A549 (cell line): ENCODE measurements around the gene AMPH. TPM values are rescaled to one million over a fixed set of nuclear protein-coding genes. Genes with fewer than 3 reads are reported as not detected.

ENCODE experiments used
- ATAC-seq, 2 experiments: fragments of 200-7000 bp in 1 of 2; fragments of >200 bp in 1 of 2; cut with Nextera tagmentation in 1 of 2; cut with Tn5 transposase in 1 of 2; 3 replicates each; pipeline versions ENCODE4 v1.8.0 to v1.9.1; 2018 to 2020; ENCODE audit warnings: mild to moderate bottlenecking in 1 of 2, moderate library complexity in 1 of 2
- CTCF ChIA-PET: fragments of 300-600 bp; sonication (Branson Sonifier 250); formaldehyde crosslinking; extraction: SDS; loops from one replicate; lab custom pipeline; 2021; ENCODE audit warnings: antibody characterized with exemption, inconsistent platforms; lab: Yijun Ruan, JAX
- POLR2A ChIA-PET: fragments of 350-600 bp; formaldehyde crosslinking; extraction: SDS; loops from one replicate; lab custom pipeline; 2021; ENCODE audit warnings: antibody characterized with exemption, inconsistent platforms; lab: Yijun Ruan, JAX
- DNase-seq, 2 experiments: peaks; one replicate each; pipeline versions ENCODE4 v3.0.0 to v3.0.0-alpha.2; 2011 to 2016; ENCODE audit warnings: low read depth in 1 of 2, low spot score in 1 of 2
- FAIRE-seq: peaks from 2 replicates; lab custom pipeline; 2011; peaks lifted over from hg19 to GRCh38; lab: Jason Lieb, UNC
- H3K27ac ChIP-seq, 2 experiments: fragments of >200 bp; sonication (Bioruptor Twin); formaldehyde crosslinking; 3 replicates each; pipeline ENCODE4 v1.5.1; 2016 to 2017
- H3K4me1 ChIP-seq: fragments of >200 bp; sonication (Bioruptor Twin); formaldehyde crosslinking; 3 replicates; pipeline ENCODE4 v1.6.1; 2016
- H3K4me2 ChIP-seq: fragments of >200 bp; sonication (Bioruptor Twin); formaldehyde crosslinking; 3 replicates; pipeline ENCODE4 v1.6.1; 2016
- H3K4me3 ChIP-seq: fragments of >200 bp; sonication (Bioruptor Twin); formaldehyde crosslinking; 3 replicates; pipeline ENCODE4 v1.5.1; 2016
- H3K9me3 ChIP-seq: fragments of >200 bp; sonication (Bioruptor Twin); formaldehyde crosslinking; 3 replicates; pipeline ENCODE4 v1.6.1; 2016
- CBX2 ChIP-seq: fragments of 200-600 bp; sonication (generic); IDR thresholded peaks from 2 replicates; pipeline ENCODE4 v1.6.1; 2016; ENCODE audit warnings: low read depth, mild to moderate bottlenecking, borderline replicate concordance
- CEBPB ChIP-seq, 2 experiments: fragments of >200 bp in 1 of 2; sonication (Bioruptor Twin) in 1 of 2; formaldehyde crosslinking in 1 of 2; IDR thresholded peaks; 2 replicates each; pipeline ENCODE4 v1.6.1; 2012 to 2016
- EHF ChIP-seq: fragments of 250-450 bp; sonication (Bioruptor Pico); IDR thresholded peaks from 2 replicates; pipeline ENCODE4 v1.5.0; 2020; ENCODE audit warnings: mild to moderate bottlenecking
- FOSB ChIP-seq: fragments of 250-450 bp; sonication (Bioruptor Pico); IDR thresholded peaks from 2 replicates; pipeline ENCODE4 v1.5.0; 2020; ENCODE audit warnings: mild to moderate bottlenecking, moderate library complexity
- GATA3 ChIP-seq: IDR thresholded peaks from 2 replicates; pipeline ENCODE4 v1.6.1; 2012; ENCODE audit warnings: borderline replicate concordance
- HEYL ChIP-seq: fragments of 250-450 bp; sonication (Bioruptor Pico); IDR thresholded peaks from 2 replicates; pipeline ENCODE4 v1.8.0; 2021; ENCODE audit warnings: mild to moderate bottlenecking, moderate library complexity
- HOXB13 ChIP-seq: fragments of 250-450 bp; sonication (Bioruptor Pico); IDR thresholded peaks from 2 replicates; pipeline ENCODE4 v1.5.0; 2020; ENCODE audit warnings: low read depth, mild to moderate bottlenecking, moderate library complexity
- MAFK ChIP-seq: fragments of 450-650 bp; IDR thresholded peaks from 2 replicates; pipeline ENCODE4 v1.6.1; 2014; ENCODE audit not compliant: partially characterized antibody
- NPAS2 ChIP-seq: fragments of 250-450 bp; sonication (Bioruptor Pico); IDR thresholded peaks from 2 replicates; pipeline ENCODE4 v1.8.0; 2022; ENCODE audit warnings: mild to moderate bottlenecking, moderate library complexity, borderline replicate concordance
- NR3C1 ChIP-seq: fragments of >200 bp; sonication (Bioruptor Twin); formaldehyde crosslinking; IDR thresholded peaks from 3 replicates; pipeline ENCODE4 v1.6.1; 2017
- PHF8 ChIP-seq: fragments of 200-600 bp; sonication (generic); IDR thresholded peaks from 2 replicates; pipeline ENCODE4 v1.6.1; 2016; ENCODE audit warnings: low read depth, mild to moderate bottlenecking, antibody characterized with exemption, moderate library complexity, borderline replicate concordance
- RAD21 ChIP-seq, 2 experiments: fragments of >200 bp in 1 of 2; sonication (Bioruptor Twin) in 1 of 2; formaldehyde crosslinking in 1 of 2; IDR thresholded peaks in 1 of 2; conservative IDR thresholded peaks in 1 of 2; 2 replicates in 1 of 2; 3 replicates in 1 of 2; pipeline ENCODE4 v1.6.1; 2012 to 2018; ENCODE audit warnings: inconsistent platforms in 1 of 2
- RNF2 ChIP-seq: fragments of 200-600 bp; sonication (generic); IDR thresholded peaks from 2 replicates; pipeline ENCODE4 v1.6.1; 2016; ENCODE audit warnings: low read depth, mild to moderate bottlenecking, antibody characterized with exemption, moderate library complexity, borderline replicate concordance
- SMC3 ChIP-seq: fragments of >200 bp; sonication (Bioruptor Twin); formaldehyde crosslinking; IDR thresholded peaks from 3 replicates; pipeline ENCODE4 v1.6.1; 2018; ENCODE audit warnings: inconsistent platforms
- TFCP2L1 ChIP-seq: fragments of 250-450 bp; sonication (Bioruptor Pico); IDR thresholded peaks from 2 replicates; pipeline ENCODE4 v1.5.0; 2021; ENCODE audit warnings: mild to moderate bottlenecking
- ZNF302 ChIP-seq: fragments of 250-450 bp; sonication (Bioruptor Pico); IDR thresholded peaks from 2 replicates; pipeline ENCODE4 v1.9.0; 2021; ENCODE audit warnings: inconsistent platforms, mild to moderate bottlenecking, moderate library complexity
- ZSCAN20 ChIP-seq: fragments of 250-450 bp; sonication (Bioruptor Pico); IDR thresholded peaks from 2 replicates; pipeline ENCODE4 v1.8.0; 2022; ENCODE audit warnings: mild to moderate bottlenecking, moderate library complexity
- WGBS: methylation state at CpG from one replicate; pipeline ENCODE4 v1.1.6; 2017; ENCODE audit errors: missing lambda C conversion rate; 5-methylcytosine and 5-hydroxymethylcytosine counted together
- polyA plus RNA-seq, 4 experiments: library from polyadenylated mRNA; depleted of rRNA in 3 of 4; stranded (reverse); fragments of >200 nt; fragmentation: RNase III in 1 of 4; extraction: RNeasy Plus Mini Kit Qiagen cat#74134 plus additional on column Dnase treatment in 1 of 4; gene quantifications; 2 replicates in 3 of 4; 3 replicates in 1 of 4; pipeline ENCODE4 v1.2.3, GENCODE V29; 2011 to 2017
- TF ChIP-seq, protein P1 (sequence below): fragments of >200 bp; sonication (Bioruptor Twin); formaldehyde crosslinking; IDR thresholded peaks from 3 replicates; pipeline ENCODE4 v1.5.1; 2016
- TF ChIP-seq, protein P2 (sequence below): fragments of >200 bp; sonication (Bioruptor Twin); formaldehyde crosslinking; IDR thresholded peaks from 3 replicates; pipeline ENCODE4 v1.6.1; 2016
- TF ChIP-seq, protein P3 (sequence below): IDR thresholded peaks from 2 replicates; pipeline ENCODE4 v1.6.1; 2012
- TF ChIP-seq, protein P4 (sequence below): fragments of 250-450 bp; sonication (Bioruptor Pico); IDR thresholded peaks from 2 replicates; pipeline ENCODE4 v1.5.0; 2020; ENCODE audit warnings: low read depth, mild to moderate bottlenecking, moderate library complexity

The AMPH gene
- polyA plus RNA-seq, 2 of the 4 experiments (the other 2 are of a cell fraction): 0.26 TPM; not detected in 1

DNA sequence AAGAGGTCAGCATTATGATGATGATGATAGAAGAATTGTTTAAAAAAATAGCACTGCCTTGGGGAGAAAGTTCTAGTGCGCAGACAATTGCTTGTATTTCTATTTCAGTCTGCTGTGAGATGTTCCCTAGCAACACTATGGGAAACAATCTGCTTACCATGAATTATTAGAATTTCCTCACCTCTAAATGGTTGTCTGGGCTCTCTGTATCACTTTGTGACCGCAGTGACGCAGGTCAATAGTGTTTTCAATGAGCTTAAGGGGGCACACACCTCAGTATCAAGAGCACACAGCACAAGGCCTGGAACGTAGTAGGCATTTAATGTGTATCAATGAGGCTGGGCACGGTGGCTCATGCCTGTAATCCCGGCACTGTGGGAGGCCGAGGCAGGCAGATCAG lies 258.9 kb downstream of the AMPH start:
- H3K4me2 ChIP-seq: no peak overlapping the region
- CTCF ChIA-PET: no interaction called here
- no peak for FAIRE-seq
- no peak overlapping the region for H3K27ac ChIP-seq
- H3K4me1 ChIP-seq: no peaks in the 10 kb centered on the region
- POLR2A ChIA-PET: no interaction called here
- no peak for TF ChIP-seq NPAS2
- TF ChIP-seq CEBPB (IDR thresholded peaks at IDR 0.05): no peak
- DNase-seq: no peak
- ATAC-seq: no peak
- no peak overlapping the region for H3K4me3 ChIP-seq
- WGBS: 77% methylated on average over 7 of the region's 7 CpGs
- H3K9me3 ChIP-seq: no peaks in the 10 kb centered on the region

DNA sequence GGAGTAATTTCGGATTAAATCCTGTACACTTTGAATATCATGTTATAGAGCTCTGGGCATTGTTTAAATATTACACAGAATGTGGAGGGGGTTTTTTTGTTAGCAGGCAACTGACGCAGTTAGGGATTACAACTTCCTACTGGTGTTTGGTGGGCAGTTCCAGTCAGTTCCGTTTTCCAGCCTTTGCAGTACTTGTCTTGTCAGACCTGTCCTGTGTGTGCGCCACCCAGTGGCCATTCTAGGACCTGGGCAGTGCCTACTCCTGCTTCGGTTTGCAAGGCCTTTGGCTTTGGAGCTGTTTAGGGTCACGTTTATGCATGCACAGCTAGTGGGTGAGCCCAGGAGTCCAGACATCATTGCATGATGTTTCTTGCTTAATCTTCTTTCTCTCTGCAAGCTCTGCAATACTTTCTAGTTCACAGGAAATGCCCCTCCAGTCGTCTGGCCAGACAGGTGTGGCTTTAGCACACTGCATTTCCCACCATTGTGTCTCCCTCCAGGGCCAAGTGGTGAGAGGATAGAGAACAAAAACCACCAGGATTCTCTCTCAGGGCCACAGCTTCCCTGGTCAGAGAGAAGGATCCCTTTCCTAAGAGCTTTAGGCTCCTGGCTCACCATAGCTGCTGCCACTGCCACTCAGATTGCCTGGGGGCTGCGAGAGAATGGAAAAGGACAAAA lies 261.2 kb downstream of the AMPH start:
- DNase-seq (peak; percentile 81 to 90), ATAC-seq (peak; percentile 96 to 98), FAIRE-seq (no peak)
- Histone ChIP-seq H3K4me1 (no peaks in the 10 kb centered on the region), H3K9me3 (no peaks in the 10 kb centered on the region), H3K27ac (no peak overlapping the region), H3K4me3 (no peak overlapping the region)
- POLR2A ChIA-PET: no interaction called here
- TF ChIP-seq GATA3 (no peak), RAD21 (conservative IDR thresholded peaks at IDR 0.05 in 1 of 2, IDR thresholded peaks at IDR 0.05 in 1 of 2) (peak; percentile 8 to 27; a peak in 2 of 5 replicates), PHF8 (no peak), SMC3 (peak; percentile 45; the same call in 1 of the 3 replicates), CBX2 (no peak)
- TF ChIP-seq, protein P1, sequence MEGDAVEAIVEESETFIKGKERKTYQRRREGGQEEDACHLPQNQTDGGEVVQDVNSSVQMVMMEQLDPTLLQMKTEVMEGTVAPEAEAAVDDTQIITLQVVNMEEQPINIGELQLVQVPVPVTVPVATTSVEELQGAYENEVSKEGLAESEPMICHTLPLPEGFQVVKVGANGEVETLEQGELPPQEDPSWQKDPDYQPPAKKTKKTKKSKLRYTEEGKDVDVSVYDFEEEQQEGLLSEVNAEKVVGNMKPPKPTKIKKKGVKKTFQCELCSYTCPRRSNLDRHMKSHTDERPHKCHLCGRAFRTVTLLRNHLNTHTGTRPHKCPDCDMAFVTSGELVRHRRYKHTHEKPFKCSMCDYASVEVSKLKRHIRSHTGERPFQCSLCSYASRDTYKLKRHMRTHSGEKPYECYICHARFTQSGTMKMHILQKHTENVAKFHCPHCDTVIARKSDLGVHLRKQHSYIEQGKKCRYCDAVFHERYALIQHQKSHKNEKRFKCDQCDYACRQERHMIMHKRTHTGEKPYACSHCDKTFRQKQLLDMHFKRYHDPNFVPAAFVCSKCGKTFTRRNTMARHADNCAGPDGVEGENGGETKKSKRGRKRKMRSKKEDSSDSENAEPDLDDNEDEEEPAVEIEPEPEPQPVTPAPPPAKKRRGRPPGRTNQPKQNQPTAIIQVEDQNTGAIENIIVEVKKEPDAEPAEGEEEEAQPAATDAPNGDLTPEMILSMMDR: peak; percentile 76
- TF ChIP-seq, all 56 proteins: peak for 3
- peak overlapping the region; percentile 65 for H3K4me2 ChIP-seq
- WGBS: 30% methylated on average over 8 of the region's 8 CpGs
- CTCF ChIA-PET: interaction anchor here (0.7 to 5.5 kb wide), 36 partner anchors 9 to 1185 kb away, joined by 3 to 65 read pairs (median 4); partner anchors contain the start of gene SFRP4

DNA sequence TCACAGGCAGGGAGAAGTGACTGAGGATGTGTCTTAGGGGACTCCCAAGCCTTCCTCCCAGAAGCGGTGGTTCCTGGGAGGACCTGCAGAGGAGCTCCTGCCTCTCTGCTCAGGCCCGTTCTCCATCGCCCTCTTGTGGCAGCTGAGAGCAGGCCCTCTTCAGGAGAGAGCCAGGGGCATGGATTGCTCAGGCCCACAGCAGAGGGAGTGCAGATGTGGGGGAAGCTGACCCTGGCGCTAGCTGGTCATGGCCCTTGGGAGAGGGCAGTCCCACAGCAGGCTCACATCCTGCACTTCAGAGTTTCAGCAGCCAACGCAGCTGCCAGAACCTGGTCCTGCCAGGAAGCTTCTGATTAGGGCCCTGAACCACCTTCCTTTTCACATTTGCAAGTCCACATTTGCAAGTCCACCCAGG lies 263.0 kb downstream of the AMPH start:
- no peak for FAIRE-seq

DNA sequence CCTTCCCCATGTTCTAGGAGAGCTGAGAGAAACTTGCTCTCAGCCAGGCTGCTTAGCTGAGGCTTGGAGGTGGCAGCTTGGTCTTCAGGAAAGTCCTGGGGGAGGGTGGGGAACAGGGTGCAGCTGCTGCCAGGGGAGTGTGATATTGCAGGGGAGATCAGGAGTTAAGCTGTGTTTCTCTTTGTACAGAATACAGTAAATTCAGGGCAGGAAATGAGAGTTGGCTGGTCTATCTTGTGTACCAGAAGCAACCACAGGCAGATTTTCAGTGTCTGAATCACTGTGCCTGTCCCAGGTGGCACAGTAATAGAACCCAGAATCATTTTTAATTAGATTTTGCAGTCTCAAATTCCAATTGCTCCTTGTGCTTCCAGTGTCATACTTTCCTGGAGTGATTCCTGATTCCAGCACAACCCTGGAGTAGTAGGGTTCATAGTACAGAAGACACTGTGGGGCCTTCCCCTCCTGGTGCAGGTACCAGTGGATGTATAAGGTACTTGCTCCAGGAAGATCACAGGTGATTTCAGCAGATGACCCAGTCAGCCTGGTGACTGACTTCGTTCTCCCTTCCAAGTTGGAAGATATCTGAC lies 263.8 kb downstream of the AMPH start:
- H3K9me3 ChIP-seq: no peaks in the 10 kb centered on the region
- no peak overlapping the region for H3K4me3 ChIP-seq
- ChIA-PET CTCF (interaction anchor here (0.8 to 5.5 kb wide), 14 partner anchors 13 to 466 kb away, joined by 3 to 65 read pairs (median 4); partner anchors contain the start of gene SFRP4), POLR2A (no interaction called here)
- WGBS: 96% methylated on average over 1 of the region's 1 CpG
- H3K27ac ChIP-seq: no peak overlapping the region
- H3K4me1 ChIP-seq: no peaks in the 10 kb centered on the region
- no peak overlapping the region for H3K4me2 ChIP-seq
- ATAC-seq (no peak), DNase-seq (no peak), FAIRE-seq (no peak)
- TF ChIP-seq, protein P2, sequence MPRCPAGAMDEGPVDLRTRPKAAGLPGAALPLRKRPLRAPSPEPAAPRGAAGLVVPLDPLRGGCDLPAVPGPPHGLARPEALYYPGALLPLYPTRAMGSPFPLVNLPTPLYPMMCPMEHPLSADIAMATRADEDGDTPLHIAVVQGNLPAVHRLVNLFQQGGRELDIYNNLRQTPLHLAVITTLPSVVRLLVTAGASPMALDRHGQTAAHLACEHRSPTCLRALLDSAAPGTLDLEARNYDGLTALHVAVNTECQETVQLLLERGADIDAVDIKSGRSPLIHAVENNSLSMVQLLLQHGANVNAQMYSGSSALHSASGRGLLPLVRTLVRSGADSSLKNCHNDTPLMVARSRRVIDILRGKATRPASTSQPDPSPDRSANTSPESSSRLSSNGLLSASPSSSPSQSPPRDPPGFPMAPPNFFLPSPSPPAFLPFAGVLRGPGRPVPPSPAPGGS: no peak
- TF ChIP-seq EHF (CRISPR knock-in tag) (no peak), HOXB13 (CRISPR knock-in tag) (no peak), FOSB (CRISPR knock-in tag) (no peak), HEYL (CRISPR knock-in tag) (no peak), ZNF302 (CRISPR knock-in tag) (no peak), ZSCAN20 (no peak), TFCP2L1 (CRISPR knock-in tag) (no peak), RNF2 (no peak)
- TF ChIP-seq, protein P3, sequence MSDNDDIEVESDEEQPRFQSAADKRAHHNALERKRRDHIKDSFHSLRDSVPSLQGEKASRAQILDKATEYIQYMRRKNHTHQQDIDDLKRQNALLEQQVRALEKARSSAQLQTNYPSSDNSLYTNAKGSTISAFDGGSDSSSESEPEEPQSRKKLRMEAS: no peak
- TF ChIP-seq, protein P4, sequence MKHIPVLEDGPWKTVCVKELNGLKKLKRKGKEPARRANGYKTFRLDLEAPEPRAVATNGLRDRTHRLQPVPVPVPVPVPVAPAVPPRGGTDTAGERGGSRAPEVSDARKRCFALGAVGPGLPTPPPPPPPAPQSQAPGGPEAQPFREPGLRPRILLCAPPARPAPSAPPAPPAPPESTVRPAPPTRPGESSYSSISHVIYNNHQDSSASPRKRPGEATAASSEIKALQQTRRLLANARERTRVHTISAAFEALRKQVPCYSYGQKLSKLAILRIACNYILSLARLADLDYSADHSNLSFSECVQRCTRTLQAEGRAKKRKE (CRISPR knock-in tag): no peak

More for the DNA sequence above, 263.0 kb downstream of the AMPH start:
- Histone ChIP-seq H3K4me1 (no peaks in the 10 kb centered on the region), H3K4me2 (no peak overlapping the region), H3K4me3 (no peak overlapping the region), H3K27ac (no peak overlapping the region), H3K9me3 (no peaks in the 10 kb centered on the region)
- TF ChIP-seq RAD21 (conservative IDR thresholded peaks at IDR 0.05 in 1 of 2, IDR thresholded peaks at IDR 0.05 in 1 of 2) (peak; percentile 21 to 34; a peak in 1 of 5 replicates), MAFK (no peak), NR3C1 (no peak)
- TF ChIP-seq, protein P1: peak; percentile 54
- POLR2A ChIA-PET: no interaction called here
- CTCF ChIA-PET: interaction anchor here (0.8 to 5.5 kb wide), 18 partner anchors 12 to 1010 kb away, joined by 3 to 65 read pairs (median 4); partner anchors contain the start of gene SFRP4
- 16% methylated on average over 5 of the region's 5 CpGs for WGBS
- ATAC-seq (peak; percentile 89 to 92), DNase-seq (peak; percentile 69 to 90)
